Neural cell (in vitro differentiated cells): ENCODE data around the gene ASB12.

ENCODE experiments used
- CTCF ChIP-seq: fragments of 450-650 bp; IDR thresholded peaks from 2 replicates; pipeline ENCODE4 v1.5.1; 2014; ENCODE audit warnings: antibody characterized with exemption, mild to moderate bottlenecking, moderate library complexity; ENCODE audit not compliant: poor library complexity, severe bottlenecking
- EP300 ChIP-seq: fragments of 450-650 bp; conservative IDR thresholded peaks from 2 replicates; pipeline ENCODE4 v1.6.1; 2014; ENCODE audit warnings: antibody characterized with exemption, mild to moderate bottlenecking, moderate library complexity; ENCODE audit not compliant: poor library complexity, severe bottlenecking
- EZH2 ChIP-seq: fragments of 200-600, 300-800 bp; shearing (Covaris generic), sonication (generic); IDR thresholded peaks from 2 replicates; pipeline ENCODE4 v1.6.1; 2014; ENCODE audit warnings: antibody characterized with exemption, low read length, borderline replicate concordance, mild to moderate bottlenecking; ENCODE audit not compliant: insufficient read depth, poor library complexity, severe bottlenecking
- MXI1 ChIP-seq: fragments of 450-650 bp; conservative IDR thresholded peaks from 2 replicates; pipeline ENCODE4 v1.6.1; 2014; ENCODE audit warnings: antibody characterized with exemption, mild to moderate bottlenecking; ENCODE audit not compliant: poor library complexity, severe bottlenecking
- POLR2AphosphoS5 ChIP-seq: IDR thresholded peaks from 2 replicates; pipeline ENCODE4 v1.6.1; 2012
- RAD21 ChIP-seq: fragments of 450-650 bp; conservative IDR thresholded peaks from 2 replicates; pipeline ENCODE4 v1.6.1; 2014; ENCODE audit warnings: antibody characterized with exemption, mild to moderate bottlenecking, moderate library complexity
- REST ChIP-seq: IDR thresholded peaks from 2 replicates; pipeline ENCODE4 v1.6.1; 2012; ENCODE audit warnings: borderline replicate concordance
- SMC3 ChIP-seq: fragments of 450-650 bp; conservative IDR thresholded peaks from 2 replicates; pipeline ENCODE4 v1.6.1; 2014; ENCODE audit warnings: antibody characterized with exemption, mild to moderate bottlenecking, moderate library complexity; ENCODE audit not compliant: poor library complexity

- TF ChIP-seq CTCF = no peak
- no peak for TF ChIP-seq POLR2AphosphoS5
- TF ChIP-seq EZH2 = no peak
- TF ChIP-seq EP300 = no peak
- no peak for TF ChIP-seq REST
- TF ChIP-seq MXI1 = no peak
- TF ChIP-seq RAD21 = no peak
- no peak for TF ChIP-seq SMC3
Measured at GRCh38 chrX:64229154-64229553, 1.3 kb downstream of the ASB12 start.
